Common myeloid progenitor, CD34-positive (primary cell): ENCODE data around the gene TOR1AIP1.

Experiments
- CTCF ChIA-PET: fragments of 350-600 bp; sonication (Branson Sonifier 250); formaldehyde crosslinking; loops from one replicate; lab custom pipeline; 2021; ENCODE audit warnings: antibody characterized with exemption; lab: Charles Lee
- POLR2A ChIA-PET: fragments of 350-600 bp; sonication (Branson Sonifier 250); formaldehyde crosslinking; loops from one replicate; lab custom pipeline; 2021; ENCODE audit warnings: antibody characterized with exemption; lab: Charles Lee
- DNase-seq, 3 donors: peaks; one replicate each; pipeline versions ENCODE4 v3.0.0 to v3.0.0-alpha.2; 2013
- H3K27ac ChIP-seq, 2 experiments: 1 replicate in 1 of 2; 2 replicates in 1 of 2; pipeline ENCODE4 v1.7.0; 2013; ENCODE audit warnings: inconsistent platforms in 2 of 2, low read length in 2 of 2, mild to moderate bottlenecking in 2 of 2, low read depth in 1 of 2, moderate library complexity in 1 of 2; ENCODE audit not compliant: severe bottlenecking in 2 of 2, insufficient read depth in 1 of 2, poor library complexity in 1 of 2
- H3K27me3 ChIP-seq, 5 experiments: replicated peaks in 2 of 5; 1 replicate in 3 of 5; 2 replicates in 2 of 5; pipeline versions ENCODE4 v1.6.1 to v1.7.0; 2013; ENCODE audit warnings: low read length in 4 of 5, mild to moderate bottlenecking in 2 of 5, moderate library complexity in 2 of 5, inconsistent platforms in 1 of 5; ENCODE audit not compliant: insufficient read depth in 5 of 5, control insufficient read depth in 4 of 5
- H3K36me3 ChIP-seq, 4 experiments: 1 replicate in 2 of 4; 2 replicates in 2 of 4; pipeline versions ENCODE4 v1.6.1 to v1.7.0; 2013; ENCODE audit warnings: low read length in 3 of 4, control low read depth in 1 of 4, mild to moderate bottlenecking in 1 of 4; ENCODE audit not compliant: control insufficient read depth in 4 of 4, insufficient read depth in 4 of 4
- H3K4me1 ChIP-seq, 4 experiments: 1 replicate in 3 of 4; 2 replicates in 1 of 4; pipeline versions ENCODE4 v1.6.1 to v1.7.1; 2013; ENCODE audit warnings: low read length in 3 of 4, mild to moderate bottlenecking in 3 of 4, control low read depth in 1 of 4, inconsistent platforms in 1 of 4, moderate library complexity in 1 of 4; ENCODE audit not compliant: control insufficient read depth in 4 of 4, insufficient read depth in 4 of 4; ENCODE audit errors: control extremely low read depth in 1 of 4
- H3K4me3 ChIP-seq, 7 experiments: 1 replicate in 4 of 7; 2 replicates in 3 of 7; pipeline versions ENCODE4 v1.5.1 to v1.7.0; 2013; ENCODE audit warnings: mild to moderate bottlenecking in 7 of 7, low read length in 6 of 7, moderate library complexity in 6 of 7, inconsistent platforms in 2 of 7, low read depth in 2 of 7, control low read depth in 1 of 7; ENCODE audit not compliant: insufficient read depth in 4 of 7, control insufficient read depth in 1 of 7; ENCODE audit errors: extremely low read depth in 1 of 7
- H3K9me3 ChIP-seq, 5 experiments: 1 replicate in 4 of 5; 2 replicates in 1 of 5; pipeline versions ENCODE4 v1.6.1 to v1.7.1; 2013; ENCODE audit warnings: low read length in 4 of 5, mild to moderate bottlenecking in 2 of 5, inconsistent platforms in 1 of 5, low read depth in 1 of 5, moderate library complexity in 1 of 5; ENCODE audit not compliant: control insufficient read depth in 4 of 5, insufficient read depth in 2 of 5; ENCODE audit errors: control extremely low read depth in 1 of 5
- WGBS: methylation state at CpG from one replicate; pipeline ENCODE4 v1.1.5; 2013; ENCODE audit not compliant: insufficient coverage; 5-methylcytosine and 5-hydroxymethylcytosine counted together

TOR1AIP1 gene

DNA sequence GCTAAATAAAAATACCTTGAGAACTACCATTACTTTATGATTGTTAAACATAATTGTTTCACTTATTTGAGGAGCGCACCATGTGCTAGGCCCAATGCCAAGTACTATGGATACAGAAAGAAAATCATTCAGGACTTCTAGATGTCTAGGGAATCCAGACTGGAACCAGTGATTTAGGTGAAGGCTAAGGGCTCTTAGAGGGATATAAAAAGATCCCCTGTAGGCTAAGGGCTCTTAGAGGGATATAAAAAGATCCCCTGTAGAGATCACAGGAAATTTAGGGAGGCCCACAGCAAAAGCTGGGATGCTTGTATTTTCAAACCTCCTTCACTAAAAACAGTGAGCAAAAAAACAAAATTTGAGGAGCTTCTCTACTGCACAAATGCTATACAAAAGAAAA is 11.2 kb upstream of the TOR1AIP1 start:
- Histone ChIP-seq H3K27me3 (no peaks in the 10 kb centered on the region), H3K36me3 (peaks cover 11 to 44% (median 24%) of the 10 kb centered on the region in 4 experiments), H3K4me1 (peaks cover 0 to 10% (median 7%) of the 10 kb centered on the region in 4 experiments), H3K27ac (peak overlapping the region in 1 of 2 experiments; percentile 34), H3K4me3 (no peak overlapping the region), H3K9me3 (no peaks in the 10 kb centered on the region)
- no peak for DNase-seq
- ChIA-PET CTCF (interaction anchor here (1.2 to 1.4 kb wide), 2 partner anchors 83 to 307 kb away, joined by 3 read pairs; no protein-coding TSS in a partner anchor), POLR2A (interaction anchor here (0.6 kb wide), 1 partner anchor 299 kb away, joined by 3 read pairs; no protein-coding TSS in a partner anchor)
- 100% methylated on average over 1 of the region's 1 CpG for WGBS

DNA sequence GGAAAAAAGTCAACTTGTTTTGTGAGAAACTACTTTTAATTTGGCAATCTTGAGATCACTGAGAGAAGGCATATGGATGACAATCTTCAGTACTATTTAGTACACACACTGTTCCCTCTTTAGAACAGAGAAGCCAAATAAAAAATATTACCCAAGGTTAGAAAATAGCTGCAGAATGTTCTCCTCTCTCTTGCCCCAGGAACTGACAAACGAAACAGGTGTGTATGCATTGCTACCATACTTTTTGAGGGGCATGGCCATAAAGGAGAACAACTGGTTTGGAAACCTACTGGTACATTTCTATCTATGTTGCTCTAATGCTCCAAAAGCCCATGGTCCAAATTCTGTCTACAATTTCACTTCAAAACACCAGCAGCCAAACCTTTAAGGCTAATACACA is 10.1 kb upstream of the TOR1AIP1 start:
- Histone ChIP-seq H3K27ac (no peak overlapping the region), H3K4me1 (peaks cover 2 to 21% (median 18%) of the 10 kb centered on the region in 4 experiments), H3K36me3 (peaks cover 10 to 36% (median 19%) of the 10 kb centered on the region in 4 experiments), H3K9me3 (no peaks in the 10 kb centered on the region), H3K27me3 (no peaks in the 10 kb centered on the region), H3K4me3 (no peak overlapping the region)
- ChIA-PET POLR2A (no interaction called here), CTCF (no interaction called here)
- DNase-seq = no peak
- WGBS = 100% methylated on average over 1 of the region's 1 CpG

- H3K4me1 ChIP-seq = peaks cover 2 to 24% (median 20%) of the 10 kb centered on the region in 4 experiments
- no peak overlapping the region for H3K27ac ChIP-seq
- H3K36me3 ChIP-seq = peaks cover 7 to 30% (median 17%) of the 10 kb centered on the region in 4 experiments
- no peaks in the 10 kb centered on the region for H3K9me3 ChIP-seq
- no peak overlapping the region for H3K4me3 ChIP-seq
- DNase-seq = no peak
- 100% methylated on average over 2 of the region's 5 CpGs for WGBS
- ChIA-PET CTCF (no interaction called here), POLR2A (no interaction called here)
- H3K27me3 ChIP-seq = no peaks in the 10 kb centered on the region
These were observed 9.5 kb upstream of the TOR1AIP1 start for GRCh38 chr1:179872558-179872957.

DNA sequence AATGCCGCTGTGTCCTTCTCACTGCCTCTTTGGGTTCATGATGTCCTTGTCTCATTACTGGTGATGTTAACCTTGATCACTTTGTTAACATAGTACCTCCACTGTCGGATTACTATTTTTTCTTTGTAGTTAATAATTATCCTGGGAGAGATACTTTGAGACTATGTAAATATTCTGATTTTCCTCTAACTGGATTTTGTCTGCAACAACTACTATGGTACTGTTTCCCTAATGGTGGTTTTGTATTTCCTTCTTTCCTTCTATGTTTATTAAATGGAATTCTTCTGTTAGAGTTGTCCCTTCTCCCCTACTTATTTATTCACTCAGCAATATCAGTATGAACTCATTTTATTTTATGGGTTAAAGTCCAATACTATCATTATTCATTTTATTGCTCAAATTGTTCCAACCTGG is 8.6 kb upstream of the TOR1AIP1 start:
- Histone ChIP-seq H3K4me3 (no peak overlapping the region), H3K9me3 (no peaks in the 10 kb centered on the region), H3K27me3 (no peaks in the 10 kb centered on the region), H3K36me3 (peaks cover 5 to 23% (median 15%) of the 10 kb centered on the region in 4 experiments), H3K27ac (no peak overlapping the region), H3K4me1 (peaks cover 2 to 27% (median 23%) of the 10 kb centered on the region in 4 experiments)
- ChIA-PET POLR2A (no interaction called here), CTCF (no interaction called here)
- 100% methylated on average over 1 of the region's 2 CpGs for WGBS
- no peak for DNase-seq

GRCh38 chr1:179875596-179876299 is 6.3 kb upstream of the TOR1AIP1 start:
- Histone ChIP-seq H3K9me3 (no peaks in the 10 kb centered on the region), H3K4me3 (peak overlapping the region in 4 of 7 experiments; percentile 85 to 100 (median 93)), H3K36me3 (peaks cover 0 to 15% (median 10%) of the 10 kb centered on the region in 4 experiments), H3K27ac (peak overlapping the region in 1 of 2 experiments; percentile 94), H3K4me1 (peaks cover 2 to 31% (median 25%) of the 10 kb centered on the region in 4 experiments), H3K27me3 (no peaks in the 10 kb centered on the region)
- 100% methylated on average over 2 of the region's 4 CpGs for WGBS
- ChIA-PET POLR2A (no interaction called here), CTCF (interaction anchor here (0.9 to 4.4 kb wide), 5 partner anchors 8 to 111 kb away, joined by 3 to 17 read pairs (median 3); no protein-coding TSS in a partner anchor)
- DNase-seq = no peak

DNA sequence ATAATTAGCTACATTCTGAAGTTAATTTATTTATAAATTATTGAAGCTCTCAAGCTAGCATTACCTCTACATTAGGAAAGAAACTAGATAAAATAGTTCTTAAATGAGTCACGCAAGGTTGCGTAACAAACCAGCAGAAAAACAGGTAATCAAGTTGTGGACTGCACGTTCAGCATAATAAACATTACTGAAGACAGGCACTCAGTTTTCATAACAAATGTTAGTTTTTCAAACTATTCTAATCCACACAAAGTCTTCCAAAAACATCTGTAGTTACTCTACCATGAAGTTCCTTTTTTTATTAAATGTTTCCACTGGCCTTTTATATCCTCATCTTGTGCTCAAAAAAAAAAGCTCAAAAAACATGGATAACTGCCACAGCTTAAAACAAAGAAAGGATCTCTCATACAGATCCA is 5.8 kb upstream of the TOR1AIP1 start:
- no CpG with 5 or more reads among the region's 3 CpGs for WGBS
- Histone ChIP-seq H3K27me3 (no peaks in the 10 kb centered on the region), H3K9me3 (no peaks in the 10 kb centered on the region), H3K36me3 (peaks cover 0 to 15% (median 10%) of the 10 kb centered on the region in 4 experiments), H3K27ac (peak overlapping the region in 1 of 2 experiments; percentile 94), H3K4me1 (peaks cover 2 to 32% (median 28%) of the 10 kb centered on the region in 4 experiments), H3K4me3 (peak overlapping the region in 5 of 7 experiments; percentile 85 to 100 (median 95))
- CTCF ChIA-PET = interaction anchor here (1.3 to 4.4 kb wide), 3 partner anchors 9 to 12 kb away, joined by 3 to 17 read pairs (median 5); no protein-coding TSS in a partner anchor
- peak; percentile 22 to 54 (median 36) for DNase-seq
- POLR2A ChIA-PET = interaction anchor here (1.5 kb wide), 1 partner anchor 12 kb away, joined by 3 read pairs; no protein-coding TSS in a partner anchor
